HCT116 (cell line): ENCODE measurements around the gene RPRD1B. TPM values are rescaled to one million over a fixed set of nuclear protein-coding genes. Genes with fewer than 3 reads are reported as not detected.

Experiments
- ATAC-seq: fragments of 200-7000 bp; cut with Tn5 transposase; 2 replicates; pipeline ENCODE4 v1.9.1; 2020; ENCODE audit warnings: mild to moderate bottlenecking, moderate library complexity
- BruUV-seq: library from RNA; stranded (reverse); fragments of 400-500 nt; replicated peaks from 2 replicates; lab custom pipeline; 2021; lab: Mats Ljungman, UMichigan
- CTCF ChIA-PET: fragments of 300-600 bp; sonication (Branson Sonifier 250); formaldehyde crosslinking; loops from one replicate; lab custom pipeline; 2021; ENCODE audit warnings: antibody characterized with exemption; lab: Charles Lee
- POLR2A ChIA-PET: fragments of 300-600, 350-600 bp; sonication (Branson Sonifier 250); formaldehyde crosslinking; loops from one replicate; lab custom pipeline; 2021; ENCODE audit warnings: antibody characterized with exemption; lab: Charles Lee
- RAD21 ChIA-PET, 2 experiments: fragments of 300-600 bp; sonication (Branson Sonifier 250); formaldehyde crosslinking; loops; one replicate each; lab custom pipeline; 2023; ENCODE audit warnings: low total read pairs in 2 of 2; ENCODE audit not compliant: uncharacterized antibody in 2 of 2, unreplicated experiment in 2 of 2, low non-redundant PET in 1 of 2; lab: Charles Lee
- DNase-seq: peaks from one replicate; pipeline ENCODE4 v3.0.0-alpha.2; 2010; ENCODE audit warnings: low read depth, low spot score
- H2AFZ ChIP-seq: fragments of 200-600 bp; shearing (Covaris generic), sonication (generic); 2 replicates; pipeline ENCODE4 v1.6.1; 2017; ENCODE audit warnings: low read depth, mixed run types, mixed read lengths, antibody characterized with exemption, low read length; ENCODE audit not compliant: poor library complexity, severe bottlenecking
- H3K27ac ChIP-seq: 2 replicates; pipeline ENCODE4 v1.5.1; 2012; ENCODE audit warnings: low read depth, low read length
- H3K27me3 ChIP-seq: fragments of 200-600 bp; sonication (generic); 2 replicates; pipeline ENCODE4 v1.6.1; 2016; ENCODE audit warnings: mixed run types, low read length, mixed read lengths; ENCODE audit not compliant: insufficient read depth
- H3K36me3 ChIP-seq, 2 experiments: fragments of 200-500 bp in 1 of 2; fragments of 200-600 bp in 1 of 2; sonication (Bioruptor generic) in 1 of 2; sonication (generic) in 1 of 2; 2 replicates each; pipeline versions ENCODE4 v1.5.1 to v1.6.1; 2014 to 2016; ENCODE audit warnings: low read length in 2 of 2, inconsistent platforms in 1 of 2, mixed read lengths in 1 of 2, mixed run types in 1 of 2; ENCODE audit not compliant: insufficient read depth in 2 of 2, control insufficient read depth in 1 of 2
- H3K4me1 ChIP-seq, 2 experiments: fragments of 200-600 bp in 1 of 2; sonication (generic) in 1 of 2; 2 replicates each; pipeline versions ENCODE4 v1.5.1 to v1.6.1; 2012 to 2017; ENCODE audit warnings: low read length in 2 of 2, inconsistent platforms in 1 of 2, mild to moderate bottlenecking in 1 of 2, mixed read lengths in 1 of 2, mixed run types in 1 of 2, moderate library complexity in 1 of 2; ENCODE audit not compliant: insufficient read depth in 2 of 2, control insufficient read depth in 1 of 2
- H3K4me2 ChIP-seq: fragments of 200-600 bp; sonication (generic); 2 replicates; pipeline ENCODE4 v1.6.1; 2017; ENCODE audit warnings: mixed run types, low read length, mixed read lengths
- H3K4me3 ChIP-seq, 2 experiments: fragments of 200-600 bp in 1 of 2; sonication (generic) in 1 of 2; replicated peaks in 1 of 2; 2 replicates each; pipeline ENCODE4 v1.5.1; 2011 to 2016; ENCODE audit warnings: low read length in 2 of 2, control low read depth in 1 of 2, low read depth in 1 of 2, mild to moderate bottlenecking in 1 of 2, mixed read lengths in 1 of 2, mixed run types in 1 of 2
- H3K79me2 ChIP-seq: fragments of 200-600 bp; sonication (generic); 2 replicates; pipeline ENCODE4 v1.6.1; 2017; ENCODE audit warnings: mild to moderate bottlenecking, mixed run types, low read length, moderate library complexity, mixed read lengths; ENCODE audit not compliant: insufficient read depth
- H3K9ac ChIP-seq: fragments of 200-600 bp; sonication (generic); 2 replicates; pipeline ENCODE4 v1.6.1; 2016; ENCODE audit warnings: low read length, mixed read lengths
- H3K9me2 ChIP-seq: fragments of 200-600 bp; sonication (generic), shearing (Covaris generic); 2 replicates; pipeline ENCODE4 v1.6.1; 2017; ENCODE audit warnings: mixed run types, mild to moderate bottlenecking, moderate library complexity; ENCODE audit not compliant: insufficient read depth
- H3K9me3 ChIP-seq, 2 experiments: fragments of 200-500 bp in 1 of 2; fragments of 200-600 bp in 1 of 2; sonication (Bioruptor generic) in 1 of 2; sonication (generic) in 1 of 2; 2 replicates each; pipeline ENCODE4 v1.6.1; 2014 to 2017; ENCODE audit warnings: low read length in 2 of 2, mixed read lengths in 2 of 2, inconsistent platforms in 1 of 2, low read depth in 1 of 2, mild to moderate bottlenecking in 1 of 2, mixed run types in 1 of 2, moderate library complexity in 1 of 2; ENCODE audit not compliant: control insufficient read depth in 1 of 2, insufficient read depth in 1 of 2
- H4K20me1 ChIP-seq: fragments of 200-600 bp; sonication (generic), shearing (Covaris generic); 2 replicates; pipeline ENCODE4 v1.6.1; 2017; ENCODE audit warnings: mixed run types, mild to moderate bottlenecking, moderate library complexity; ENCODE audit not compliant: insufficient read depth
- ATF3 ChIP-seq: IDR thresholded peaks from 2 replicates; pipeline ENCODE4 v1.6.1; 2012
- CBX3 ChIP-seq: IDR thresholded peaks from 2 replicates; pipeline ENCODE4 v1.6.1; 2012; ENCODE audit warnings: low read depth
- CEBPB ChIP-seq: IDR thresholded peaks from 2 replicates; pipeline ENCODE4 v1.6.1; 2012; ENCODE audit warnings: low read depth
- CTCF ChIP-seq, 3 experiments: fragments of 200-600 bp in 1 of 3; sonication (generic) in 1 of 3; IDR thresholded peaks in 2 of 3; conservative IDR thresholded peaks in 1 of 3; 2 replicates each; pipeline ENCODE4 v1.5.1; 2012 to 2017; ENCODE audit warnings: low read depth in 2 of 3, low read length in 2 of 3, antibody characterized with exemption in 1 of 3, borderline replicate concordance in 1 of 3, control low read depth in 1 of 3, mild to moderate bottlenecking in 1 of 3, mixed read lengths in 1 of 3, mixed run types in 1 of 3, moderate library complexity in 1 of 3; ENCODE audit not compliant: insufficient read depth in 1 of 3
- EGR1 ChIP-seq: IDR thresholded peaks from 2 replicates; pipeline ENCODE4 v1.6.1; 2012; ENCODE audit warnings: low read depth
- ELF1 ChIP-seq: IDR thresholded peaks from 2 replicates; pipeline ENCODE4 v1.6.1; 2012; ENCODE audit warnings: low read depth, borderline replicate concordance
- EZH2 ChIP-seq: fragments of 200-600 bp; sonication (generic); IDR thresholded peaks from 2 replicates; pipeline ENCODE4 v1.6.1; 2017; ENCODE audit warnings: antibody characterized with exemption, mixed run types
- EZH2phosphoT487 ChIP-seq: fragments of 200-600 bp; IDR thresholded peaks from 2 replicates; pipeline ENCODE4 v1.6.1; 2018; ENCODE audit warnings: antibody characterized with exemption, borderline replicate concordance
- FOSL1 ChIP-seq: IDR thresholded peaks from 2 replicates; pipeline ENCODE4 v1.6.1; 2012; ENCODE audit warnings: low read depth
- JUND ChIP-seq: IDR thresholded peaks from 2 replicates; pipeline ENCODE4 v1.6.1; 2012
- POLR2A ChIP-seq: IDR thresholded peaks from 2 replicates; pipeline ENCODE4 v1.7.0; 2011; ENCODE audit warnings: borderline replicate concordance; ENCODE audit not compliant: insufficient read depth, insufficient read length; ENCODE audit errors: extremely low read depth
- POLR2AphosphoS5 ChIP-seq: IDR thresholded peaks from 2 replicates; pipeline ENCODE4 v1.6.1; 2011; ENCODE audit warnings: mild to moderate bottlenecking, low read depth, low read length, moderate library complexity
- SRF ChIP-seq: IDR thresholded peaks from 2 replicates; pipeline ENCODE4 v1.6.1; 2012; ENCODE audit warnings: low read depth
- TCF7L2 ChIP-seq: IDR thresholded peaks from 2 replicates; pipeline ENCODE4 v1.7.0; 2011; ENCODE audit warnings: borderline replicate concordance, inconsistent platforms; ENCODE audit not compliant: insufficient read depth, insufficient read length; ENCODE audit errors: extremely low read depth
- YY1 ChIP-seq: IDR thresholded peaks from 2 replicates; pipeline ENCODE4 v1.6.1; 2011; ENCODE audit warnings: low read length, low read depth, moderate library complexity, mild to moderate bottlenecking; ENCODE audit not compliant: insufficient replicate concordance; ENCODE audit errors: extremely low read depth
- ZBTB33 ChIP-seq: IDR thresholded peaks from 2 replicates; pipeline ENCODE4 v1.6.1; 2011; ENCODE audit warnings: mild to moderate bottlenecking, low read length, moderate library complexity; ENCODE audit not compliant: insufficient replicate concordance; ENCODE audit errors: extremely low read depth
- ZNF274 ChIP-seq: fragments of 200-500 bp; sonication (Bioruptor generic); IDR thresholded peaks from 2 replicates; pipeline ENCODE4 v1.6.1; 2014; ENCODE audit warnings: mild to moderate bottlenecking, low read depth, low read length, inconsistent platforms
- intact Hi-C: fragments of 100-400 bp; cut with micrococcal nuclease; formaldehyde crosslinking; loops from 2 replicates; pipeline ENCODE4 v1.10.0; 2022
- total RNA-seq: library from RNA; stranded (reverse); gene quantifications from one replicate; pipeline ENCODE4 v1.2.1, GENCODE V29; 2021; ENCODE audit not compliant: unreplicated experiment

The RPRD1B gene
- total RNA-seq, 1 experiment from 2014 or later, result 30.7 TPM

GRCh38 chr20:37988306-37988954 lies 45.1 kb upstream of the RPRD1B start:
- H3K79me2 ChIP-seq, result no peaks in the 10 kb centered on the region
- POLR2A ChIA-PET, result no interaction called here
- no peaks in the 10 kb centered on the region for H3K27me3 ChIP-seq
- no peaks in the 10 kb centered on the region for H4K20me1 ChIP-seq
- BruUV-seq, result no TSS peak
- H3K4me2 ChIP-seq, result no peak overlapping the region
- DNase-seq, result no peak
- CTCF ChIA-PET, result no interaction called here
- H3K36me3 ChIP-seq, result peaks cover 21 to 39% of the 10 kb centered on the region in 2 experiments; a peak in 3 of 4 replicates
- no peaks in the 10 kb centered on the region for H3K9me2 ChIP-seq
- no peaks in the 10 kb centered on the region for H3K9me3 ChIP-seq
- RAD21 ChIA-PET, result no interaction called here
- ATAC-seq, result no peak
- intact Hi-C loops, result no loop called here
- no peak overlapping the region for H3K4me3 ChIP-seq
- H3K27ac ChIP-seq, result no peak overlapping the region
- H3K9ac ChIP-seq, result no peak overlapping the region
- H2AFZ ChIP-seq, result no peak overlapping the region
- 0 out of 4 replicates have a peak, but pooled peaks cover 0 to 3% of the 10 kb centered on the region in 2 experiments for H3K4me1 ChIP-seq
- no peak for TF ChIP-seq JUND
- TF ChIP-seq ELF1, result no peak
- no peak for TF ChIP-seq EZH2phosphoT487
- no peak for TF ChIP-seq POLR2A
- no peak for TF ChIP-seq POLR2AphosphoS5
- no peak for TF ChIP-seq EGR1
- TF ChIP-seq CBX3, result no peak
- no peak for TF ChIP-seq ZBTB33
- TF ChIP-seq ZNF274, result no peak
- no peak for TF ChIP-seq TCF7L2
- no peak for TF ChIP-seq FOSL1
- no peak for TF ChIP-seq ATF3
- no peak for TF ChIP-seq EZH2
- no peak for TF ChIP-seq CEBPB
- no peak for TF ChIP-seq SRF
- no peak for TF ChIP-seq YY1
- TF ChIP-seq CTCF (IDR thresholded peaks at IDR 0.05 in 2 of 3, conservative IDR thresholded peaks at IDR 0.05 in 1 of 3; ENCODE audit: borderline replicate concordance in 1 of 3, insufficient read depth in 1 of 3, low read depth in 2 of 3, low read length in 2 of 3), result no peak
